Head of caudate nucleus (tissue), 42 donors: ENCODE measurements around the gene TRIOBP.

Source experiments
- DNase-seq, 42 donors: peaks; one replicate each; pipeline versions ENCODE4 v3.0.0 to v3.0.0-alpha.2; 2020 to 2021; ENCODE audit warnings: mixed read lengths in 7 of 42
- intact Hi-C: fragments of 100-400 bp; cut with DNase I; formaldehyde crosslinking; loops from one replicate; pipeline ENCODE4 v1.15.0; 2022

TRIOBP gene

GRCh38 chr22:37758694-37759093 lies 61.8 kb downstream of the TRIOBP start:
- intact Hi-C loops: no loop called here
- no peak for DNase-seq

GRCh38 chr22:37759281-37759680 lies 62.4 kb downstream of the TRIOBP start:
- no peak for DNase-seq
- intact Hi-C loops: no loop called here

GRCh38 chr22:37760152-37760551 lies 63.3 kb downstream of the TRIOBP start:
- intact Hi-C loops: no loop called here
- DNase-seq: no peak

GRCh38 chr22:37762389-37762836 lies 65.6 kb downstream of the TRIOBP start:
- no peak for DNase-seq
- intact Hi-C loops: no loop called here

GRCh38 chr22:37763012-37763411 lies 66.2 kb downstream of the TRIOBP start:
- no peak for DNase-seq
- intact Hi-C loops: no loop called here

- no peak for DNase-seq
- intact Hi-C loops: no loop called here
Observed at GRCh38 chr22:37763652-37764051, 66.8 kb downstream of the TRIOBP start.

- intact Hi-C loops: no loop called here
- DNase-seq: no peak
Observed at GRCh38 chr22:37764622-37765021, 67.8 kb downstream of the TRIOBP start.

GRCh38 chr22:37765498-37765897 lies 68.7 kb downstream of the TRIOBP start:
- intact Hi-C loops: no loop called here
- DNase-seq: no peak

GRCh38 chr22:37765953-37766576 lies 69.2 kb downstream of the TRIOBP start:
- no peak for DNase-seq
- intact Hi-C loops: no loop called here

GRCh38 chr22:37768273-37768672 lies 71.4 kb downstream of the TRIOBP start:
- DNase-seq: no peak
- intact Hi-C loops: no loop called here

- intact Hi-C loops: no loop called here
- no peak for DNase-seq
Observed at GRCh38 chr22:37769056-37769455, 72.2 kb downstream of the TRIOBP start.

- intact Hi-C loops: no loop called here
- no peak for DNase-seq
Observed at GRCh38 chr22:37771081-37771480, 74.2 kb downstream of the TRIOBP start.

- intact Hi-C loops: no loop called here
Observed at GRCh38 chr22:37771702-37772427, 75.0 kb downstream of the TRIOBP start.

GRCh38 chr22:37774728-37775127 lies 77.9 kb downstream of the TRIOBP start:
- intact Hi-C loops: no loop called here
- DNase-seq: no peak

More at GRCh38 chr22:37771702-37772427, 75.0 kb downstream of the TRIOBP start:
- no peak for DNase-seq

GRCh38 chr22:37775785-37776638 lies 79.2 kb downstream of the TRIOBP start:
- intact Hi-C loops: no loop called here

GRCh38 chr22:37776639-37777005 lies 79.8 kb downstream of the TRIOBP start:
- DNase-seq: no peak
- intact Hi-C loops: no loop called here

More at GRCh38 chr22:37775785-37776638, 79.2 kb downstream of the TRIOBP start:
- no peak for DNase-seq

- intact Hi-C loops: no loop called here
- DNase-seq: peak in 9 of 42 donors; percentile 8 to 48 (median 17)
Observed at GRCh38 chr22:37777122-37777687, 80.4 kb downstream of the TRIOBP start.

GRCh38 chr22:37778370-37779009 lies 81.6 kb downstream of the TRIOBP start:
- no peak for DNase-seq
- intact Hi-C loops: no loop called here

GRCh38 chr22:37781434-37782059 lies 84.7 kb downstream of the TRIOBP start:
- no peak for DNase-seq

More at GRCh38 chr22:37781434-37782059, 84.7 kb downstream of the TRIOBP start:
- intact Hi-C loops: no loop called here
